Measurements from ENCODE around the gene FCHSD2. TPM values are rescaled to one million over a fixed set of nuclear protein-coding genes. Genes with fewer than 3 reads are reported as not detected.

FCHSD2 gene
- total and polyA plus RNA-seq, 3 experiments from 2014 or later, result 21.2 to 28.3 (median 28.0) TPM

- Histone ChIP-seq H3K36me3 (ENCODE audit: insufficient read depth, low read length) (no peaks in the 10 kb centered on the region), H3K4me1 (ENCODE audit: insufficient read depth, low read length) (peaks cover 11% of the 10 kb centered on the region), H3K27me3 (ENCODE audit: insufficient read depth, low read length, poor library complexity, severe bottlenecking) (no peaks in the 10 kb centered on the region), H3K27ac (ENCODE audit: low read depth, low read length) (no peak overlapping the region), H3K9me3 (ENCODE audit: low read length) (no peaks in the 10 kb centered on the region), H3K4me3 (ENCODE audit: low read length) (no peak overlapping the region)
- H3K9me3 Mint-ChIP-seq, result peaks cover 0 to 5% (median 0%) of the 10 kb centered on the region in 5 donors
- no peak for DNase-seq
- no peak overlapping the region for H3K27ac Mint-ChIP-seq
- ChIA-PET POLR2A (no interaction called here), CTCF (no interaction called here)
- no peak overlapping the region for H3K4me3 Mint-ChIP-seq
- peaks cover 17 to 41% (median 21%) of the 10 kb centered on the region in 3 donors for H3K36me3 Mint-ChIP-seq
- H3K27me3 Mint-ChIP-seq, result no peaks in the 10 kb centered on the region
- H3K4me1 Mint-ChIP-seq, result peaks cover 12 to 46% (median 33%) of the 10 kb centered on the region in 3 donors
Measured at GRCh38 chr11:72974487-72975205, 167.5 kb downstream of the FCHSD2 start.

DNA sequence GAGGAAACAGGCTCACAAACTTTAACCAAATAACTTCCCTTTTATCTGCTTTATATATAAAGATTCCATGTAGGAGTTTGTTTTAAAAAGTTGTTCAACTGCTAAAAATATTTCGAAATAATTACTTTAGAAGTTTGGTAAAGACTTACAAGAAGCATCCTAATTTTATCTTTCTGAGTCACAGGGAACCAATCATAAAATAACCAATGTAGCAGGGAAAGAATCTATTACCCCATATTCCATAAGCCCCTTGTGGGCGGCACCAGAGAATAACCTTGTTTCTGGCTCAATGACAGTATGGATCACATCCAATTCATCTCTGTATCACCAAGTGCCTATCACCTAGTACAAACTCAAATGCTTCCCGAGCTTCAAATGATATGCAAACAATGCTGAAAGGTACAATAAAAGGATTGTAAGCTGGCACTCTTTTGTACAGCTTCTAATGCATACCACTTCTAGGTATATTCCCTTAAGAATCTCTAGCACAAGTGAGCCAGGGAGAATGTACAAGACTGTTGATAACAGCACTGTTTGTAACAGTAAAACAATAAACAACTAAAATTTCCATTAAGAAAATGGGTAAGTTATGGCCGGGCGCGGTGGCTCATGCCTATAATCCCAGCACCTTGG, 169.5 kb downstream of the FCHSD2 start:
- H3K4me3 ChIP-seq (ENCODE audit: low read length), result no peak overlapping the region
- H3K27me3 ChIP-seq (ENCODE audit: insufficient read depth, low read length, poor library complexity, severe bottlenecking), result no peaks in the 10 kb centered on the region
- CTCF ChIA-PET, result no interaction called here
- Mint-ChIP-seq H3K27me3 (no peaks in the 10 kb centered on the region), H3K27ac (no peak overlapping the region), H3K4me3 (no peak overlapping the region), H3K36me3 (peaks cover 12 to 28% (median 13%) of the 10 kb centered on the region in 3 donors), H3K9me3 (peaks cover 0 to 5% (median 0%) of the 10 kb centered on the region in 5 donors), H3K4me1 (peaks cover 20 to 59% (median 44%) of the 10 kb centered on the region in 3 donors)
- no peaks in the 10 kb centered on the region for H3K36me3 ChIP-seq (ENCODE audit: insufficient read depth, low read length)
- DNase-seq, result no peak
- no peak overlapping the region for H3K27ac ChIP-seq (ENCODE audit: low read depth, low read length)
- H3K9me3 ChIP-seq (ENCODE audit: low read length), result no peaks in the 10 kb centered on the region
- POLR2A ChIA-PET, result no interaction called here
- peaks cover 16% of the 10 kb centered on the region for H3K4me1 ChIP-seq (ENCODE audit: insufficient read depth, low read length)

- Histone ChIP-seq H3K4me1 (ENCODE audit: insufficient read depth, low read length) (peaks cover 16% of the 10 kb centered on the region), H3K36me3 (ENCODE audit: insufficient read depth, low read length) (no peaks in the 10 kb centered on the region), H3K27ac (ENCODE audit: low read depth, low read length) (no peak overlapping the region), H3K4me3 (ENCODE audit: low read length) (no peak overlapping the region), H3K27me3 (ENCODE audit: insufficient read depth, low read length, poor library complexity, severe bottlenecking) (no peaks in the 10 kb centered on the region), H3K9me3 (ENCODE audit: low read length) (no peaks in the 10 kb centered on the region)
- no peaks in the 10 kb centered on the region for H3K27me3 Mint-ChIP-seq
- H3K36me3 Mint-ChIP-seq, result peaks cover 8 to 27% (median 10%) of the 10 kb centered on the region in 3 donors
- CTCF ChIA-PET, result no interaction called here
- H3K9me3 Mint-ChIP-seq, result peaks cover 0 to 5% (median 0%) of the 10 kb centered on the region in 5 donors
- DNase-seq, result no peak
- peaks cover 20 to 63% (median 44%) of the 10 kb centered on the region in 3 donors for H3K4me1 Mint-ChIP-seq
- no peak overlapping the region for H3K4me3 Mint-ChIP-seq
- peak overlapping the region in 2 of 8 donors; percentile 22 to 83 for H3K27ac Mint-ChIP-seq
- POLR2A ChIA-PET, result no interaction called here
Measured at GRCh38 chr11:72971192-72971967, 170.7 kb downstream of the FCHSD2 start.

DNA sequence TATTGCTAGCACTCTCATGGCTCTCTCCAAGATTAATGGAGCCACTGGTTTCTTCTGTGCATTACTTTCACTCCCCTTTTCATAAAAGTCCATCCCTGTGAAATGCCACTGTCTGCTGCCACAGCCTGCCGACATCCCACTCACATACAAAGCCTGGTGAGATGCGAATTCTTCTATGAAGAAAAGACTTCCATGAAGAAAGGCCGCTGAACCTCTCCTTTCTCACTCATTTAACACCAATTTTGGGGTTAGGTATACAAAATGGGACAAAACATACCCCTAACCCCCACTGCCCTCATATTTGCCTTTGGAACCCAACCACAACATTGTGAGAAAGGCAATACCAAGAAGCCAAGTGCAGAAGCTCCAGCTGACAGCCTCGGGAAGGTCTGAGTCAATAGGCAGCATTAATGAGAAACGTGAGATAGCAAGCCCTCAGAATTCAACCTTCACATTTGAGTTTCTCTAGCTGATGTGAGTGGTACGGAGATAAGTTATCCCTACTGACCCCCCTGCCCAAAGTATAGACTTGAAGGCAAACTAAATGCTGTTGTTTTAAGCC, 171.5 kb downstream of the FCHSD2 start:
- Mint-ChIP-seq H3K27me3 (no peaks in the 10 kb centered on the region), H3K36me3 (peaks cover 4 to 27% (median 9%) of the 10 kb centered on the region in 3 donors), H3K4me3 (peak overlapping the region in 1 of 7 donors; percentile 2), H3K9me3 (peaks cover 0 to 5% (median 0%) of the 10 kb centered on the region in 5 donors), H3K27ac (peak overlapping the region; percentile 11 to 83 (median 62)), H3K4me1 (peaks cover 23 to 62% (median 41%) of the 10 kb centered on the region in 3 donors)
- no peak for DNase-seq
- H3K27ac ChIP-seq (ENCODE audit: low read depth, low read length), result no peak overlapping the region
- H3K36me3 ChIP-seq (ENCODE audit: insufficient read depth, low read length), result no peaks in the 10 kb centered on the region
- H3K4me1 ChIP-seq (ENCODE audit: insufficient read depth, low read length), result peaks cover 16% of the 10 kb centered on the region
- CTCF ChIA-PET, result no interaction called here
- H3K27me3 ChIP-seq (ENCODE audit: insufficient read depth, low read length, poor library complexity, severe bottlenecking), result no peaks in the 10 kb centered on the region
- H3K4me3 ChIP-seq (ENCODE audit: low read length), result no peak overlapping the region
- POLR2A ChIA-PET, result no interaction called here
- no peaks in the 10 kb centered on the region for H3K9me3 ChIP-seq (ENCODE audit: low read length)

DNA sequence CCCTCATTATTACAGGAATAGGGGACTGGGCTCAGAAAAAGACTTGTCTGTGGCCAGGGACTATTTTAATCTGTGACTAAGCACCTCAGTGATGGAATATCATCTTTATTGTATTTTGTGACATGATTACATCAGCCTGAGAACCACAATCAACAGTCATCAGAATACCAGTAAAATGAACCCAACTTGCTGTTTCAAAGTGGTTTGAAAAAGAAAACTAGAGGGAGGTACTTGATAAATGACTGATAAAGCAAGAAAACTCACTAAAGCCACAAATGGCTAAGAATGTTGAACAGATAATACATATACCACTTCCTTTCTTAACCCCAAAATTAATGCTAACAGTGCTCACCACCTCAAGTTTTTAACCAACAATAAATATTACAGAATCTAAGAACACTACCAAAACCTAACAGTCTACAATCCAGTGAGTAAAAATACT, 172.2 kb downstream of the FCHSD2 start:
- Mint-ChIP-seq H3K9me3 (peaks cover 0 to 5% (median 0%) of the 10 kb centered on the region in 5 donors), H3K27ac (peak overlapping the region; percentile 11 to 86 (median 58)), H3K4me3 (peak overlapping the region in 6 of 7 donors; percentile 2 to 42 (median 18)), H3K27me3 (no peaks in the 10 kb centered on the region), H3K4me1 (peaks cover 23 to 63% (median 36%) of the 10 kb centered on the region in 3 donors), H3K36me3 (peaks cover 3 to 27% (median 7%) of the 10 kb centered on the region in 3 donors)
- H3K27me3 ChIP-seq (ENCODE audit: insufficient read depth, low read length, poor library complexity, severe bottlenecking), result no peaks in the 10 kb centered on the region
- H3K9me3 ChIP-seq (ENCODE audit: low read length), result no peaks in the 10 kb centered on the region
- DNase-seq, result peak in 1 of 5 donors; percentile 14
- ChIA-PET POLR2A (no interaction called here), CTCF (no interaction called here)
- no peak overlapping the region for H3K27ac ChIP-seq (ENCODE audit: low read depth, low read length)
- no peak overlapping the region for H3K4me3 ChIP-seq (ENCODE audit: low read length)
- no peaks in the 10 kb centered on the region for H3K36me3 ChIP-seq (ENCODE audit: insufficient read depth, low read length)
- peaks cover 16% of the 10 kb centered on the region for H3K4me1 ChIP-seq (ENCODE audit: insufficient read depth, low read length)

DNA sequence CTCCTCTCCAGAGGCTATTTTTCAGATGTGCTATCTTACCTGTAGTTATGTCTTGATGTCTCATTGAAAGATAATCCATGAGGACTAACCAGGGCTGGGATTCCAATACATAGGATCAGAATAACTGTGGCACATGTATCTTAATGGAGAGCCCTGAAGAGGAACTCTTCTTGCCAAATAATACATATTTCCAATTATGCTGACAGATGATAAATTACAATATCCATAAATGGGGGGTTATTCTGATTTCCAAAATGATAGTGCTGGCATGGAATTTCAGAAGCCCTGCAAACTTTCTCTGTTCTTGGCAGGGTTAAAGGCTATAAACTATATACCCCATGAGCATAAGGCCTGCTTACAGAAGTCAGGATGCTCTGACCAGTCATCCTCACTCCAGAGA, 173.7 kb downstream of the FCHSD2 start:
- no peak for DNase-seq
- Mint-ChIP-seq H3K4me3 (no peak overlapping the region), H3K27ac (no peak overlapping the region), H3K4me1 (peaks cover 23 to 56% (median 36%) of the 10 kb centered on the region in 3 donors), H3K27me3 (no peaks in the 10 kb centered on the region), H3K9me3 (no peaks in the 10 kb centered on the region), H3K36me3 (peaks cover 8 to 30% (median 10%) of the 10 kb centered on the region in 3 donors)
- CTCF ChIA-PET, result no interaction called here
- POLR2A ChIA-PET, result no interaction called here
- H3K36me3 ChIP-seq (ENCODE audit: insufficient read depth, low read length), result no peaks in the 10 kb centered on the region
- no peak overlapping the region for H3K4me3 ChIP-seq (ENCODE audit: low read length)
- H3K27ac ChIP-seq (ENCODE audit: low read depth, low read length), result no peak overlapping the region
- H3K9me3 ChIP-seq (ENCODE audit: low read length), result no peaks in the 10 kb centered on the region
- peaks cover 16% of the 10 kb centered on the region for H3K4me1 ChIP-seq (ENCODE audit: insufficient read depth, low read length)
- H3K27me3 ChIP-seq (ENCODE audit: insufficient read depth, low read length, poor library complexity, severe bottlenecking), result no peaks in the 10 kb centered on the region

DNA sequence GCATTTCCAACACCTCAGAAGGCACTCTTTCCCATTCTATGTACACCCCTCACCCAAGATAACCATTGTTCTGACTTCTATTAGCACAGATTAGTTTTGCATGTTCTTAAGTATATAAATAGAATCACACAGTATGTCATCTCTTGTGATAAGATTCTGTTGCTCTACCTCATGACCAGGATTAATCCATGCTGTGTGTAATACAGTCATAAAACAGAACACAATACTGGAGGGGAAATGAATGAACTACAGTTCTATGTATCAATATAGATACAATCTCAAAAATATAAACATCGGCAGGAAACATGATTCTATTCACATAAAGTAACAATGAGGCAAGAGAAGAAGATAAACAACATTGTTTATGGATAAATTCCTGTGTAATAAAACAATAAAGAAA, 176.4 kb downstream of the FCHSD2 start:
- Mint-ChIP-seq H3K9me3 (no peaks in the 10 kb centered on the region), H3K27ac (no peak overlapping the region), H3K36me3 (peaks cover 6 to 28% (median 11%) of the 10 kb centered on the region in 3 donors), H3K27me3 (peaks cover 0 to 1% of the 10 kb centered on the region in 2 donors), H3K4me1 (peaks cover 20 to 33% (median 22%) of the 10 kb centered on the region in 3 donors), H3K4me3 (no peak overlapping the region)
- ChIA-PET POLR2A (no interaction called here), CTCF (no interaction called here)
- H3K4me1 ChIP-seq (ENCODE audit: insufficient read depth, low read length), result peaks cover 14% of the 10 kb centered on the region
- no peak overlapping the region for H3K27ac ChIP-seq (ENCODE audit: low read depth, low read length)
- no peaks in the 10 kb centered on the region for H3K36me3 ChIP-seq (ENCODE audit: insufficient read depth, low read length)
- DNase-seq, result no peak
- no peaks in the 10 kb centered on the region for H3K27me3 ChIP-seq (ENCODE audit: insufficient read depth, low read length, poor library complexity, severe bottlenecking)
- H3K9me3 ChIP-seq (ENCODE audit: low read length), result no peaks in the 10 kb centered on the region
- no peak overlapping the region for H3K4me3 ChIP-seq (ENCODE audit: low read length)

Measured in CD8-positive, alpha-beta memory T cell (primary cell).